Stomach (tissue), 4 donors: Measurements from ENCODE around the gene EPB41L4B.

ENCODE experiments used
- EP300 ChIP-seq: sonication (generic); formaldehyde crosslinking; IDR thresholded peaks from one replicate; pipeline ENCODE4 v1.6.1; 2017; ENCODE audit warnings: antibody characterized with exemption
- POLR2A ChIP-seq, 4 donors: fragments of 450-650 bp; IDR thresholded peaks; one replicate each; pipeline ENCODE4 v1.6.1; 2016; ENCODE audit warnings: antibody characterized with exemption in 4 of 4, control low read depth in 2 of 4, mild to moderate bottlenecking in 1 of 4, moderate library complexity in 1 of 4
- POLR2AphosphoS5 ChIP-seq, 3 donors: sonication (generic); formaldehyde crosslinking; IDR thresholded peaks; one replicate each; pipeline ENCODE4 v1.6.1; 2016; ENCODE audit warnings: antibody characterized with exemption in 3 of 3
- TF ChIP-seq, protein P1 (sequence below), 7 experiments: fragments of 450-650 bp in 4 of 7; fragments of 200-600 bp in 3 of 7; sonication (generic) in 3 of 7; IDR thresholded peaks; one replicate each; pipeline ENCODE4 v1.5.1; 2016 to 2019; ENCODE audit warnings: antibody characterized with exemption in 7 of 7, control low read depth in 2 of 7, mild to moderate bottlenecking in 1 of 7

DNA sequence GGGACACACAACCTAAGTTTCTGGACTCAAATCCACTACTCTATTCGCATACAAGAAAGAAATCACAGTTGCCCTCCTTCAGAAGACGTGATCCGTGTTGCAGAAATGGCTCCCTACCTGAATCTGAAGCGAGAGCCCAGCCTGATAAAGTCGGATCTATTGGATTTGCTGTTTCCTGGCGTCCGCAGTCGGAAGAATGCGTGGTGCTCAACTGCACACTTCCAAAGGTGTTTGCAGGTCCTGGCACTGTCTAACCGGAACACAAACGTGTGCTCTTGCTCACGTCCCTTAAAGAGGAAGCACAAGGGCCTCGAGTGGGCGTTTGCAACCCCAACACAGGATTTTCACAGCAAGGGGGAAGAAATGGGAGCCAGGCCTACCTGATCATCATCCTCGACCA lies 65.5 kb downstream of the EPB41L4B start:
- TF ChIP-seq, protein P1, sequence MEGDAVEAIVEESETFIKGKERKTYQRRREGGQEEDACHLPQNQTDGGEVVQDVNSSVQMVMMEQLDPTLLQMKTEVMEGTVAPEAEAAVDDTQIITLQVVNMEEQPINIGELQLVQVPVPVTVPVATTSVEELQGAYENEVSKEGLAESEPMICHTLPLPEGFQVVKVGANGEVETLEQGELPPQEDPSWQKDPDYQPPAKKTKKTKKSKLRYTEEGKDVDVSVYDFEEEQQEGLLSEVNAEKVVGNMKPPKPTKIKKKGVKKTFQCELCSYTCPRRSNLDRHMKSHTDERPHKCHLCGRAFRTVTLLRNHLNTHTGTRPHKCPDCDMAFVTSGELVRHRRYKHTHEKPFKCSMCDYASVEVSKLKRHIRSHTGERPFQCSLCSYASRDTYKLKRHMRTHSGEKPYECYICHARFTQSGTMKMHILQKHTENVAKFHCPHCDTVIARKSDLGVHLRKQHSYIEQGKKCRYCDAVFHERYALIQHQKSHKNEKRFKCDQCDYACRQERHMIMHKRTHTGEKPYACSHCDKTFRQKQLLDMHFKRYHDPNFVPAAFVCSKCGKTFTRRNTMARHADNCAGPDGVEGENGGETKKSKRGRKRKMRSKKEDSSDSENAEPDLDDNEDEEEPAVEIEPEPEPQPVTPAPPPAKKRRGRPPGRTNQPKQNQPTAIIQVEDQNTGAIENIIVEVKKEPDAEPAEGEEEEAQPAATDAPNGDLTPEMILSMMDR (IDR thresholded peaks at IDR 0.05) = no peak
- TF ChIP-seq POLR2AphosphoS5 (IDR thresholded peaks at IDR 0.05) (no peak), POLR2A (IDR thresholded peaks at IDR 0.05) (no peak), EP300 (no peak)
